Effector memory CD8-positive, alpha-beta T cell (primary cell): ENCODE data around the gene SRSF12.
A peak's percentile ranks its signal among the peaks of the same experiment; 100 is the strongest.
"Not testable (repeated sequence)": the region's sequence is repeated elsewhere in the genome, so short reads cannot be mapped to it uniquely, and the experiment has no call there.

Experiments
- ATAC-seq: fragments of 150-1000 bp; cut with Tn5 transposase; replicated peaks from 2 replicates; pipeline ENCODE4 v1.10.0; 2021; ENCODE audit warnings: mild to moderate bottlenecking, moderate library complexity
- DNase-seq, 3 experiments: peaks; one replicate each; pipeline ENCODE4 v3.0.0; 2021
- H3K27ac Mint-ChIP-seq, 2 donors: one replicate each; pipeline ENCODE4 v1.8.0; 2022; ENCODE audit warnings: mild to moderate bottlenecking in 2 of 2, mixed read lengths in 2 of 2, moderate library complexity in 2 of 2
- H3K27me3 Mint-ChIP-seq, 2 donors: one replicate each; pipeline ENCODE4 v1.8.0; 2022; ENCODE audit warnings: mixed read lengths in 2 of 2
- H3K36me3 Mint-ChIP-seq: one replicate; pipeline ENCODE4 v1.8.0; 2022; ENCODE audit warnings: mild to moderate bottlenecking, moderate library complexity, mixed read lengths; ENCODE audit not compliant: insufficient read depth
- H3K4me1 Mint-ChIP-seq, 2 donors: one replicate each; pipeline ENCODE4 v1.8.0; 2022; ENCODE audit warnings: low read depth in 2 of 2, mixed read lengths in 2 of 2
- H3K4me3 Mint-ChIP-seq, 2 donors: one replicate each; pipeline ENCODE4 v1.8.0; 2022; ENCODE audit warnings: mild to moderate bottlenecking in 2 of 2, mixed read lengths in 2 of 2, moderate library complexity in 2 of 2
- H3K9me3 Mint-ChIP-seq, 2 donors: one replicate each; pipeline ENCODE4 v1.8.0; 2022; ENCODE audit warnings: mixed read lengths in 2 of 2

SRSF12 gene

GRCh38 chr6:89140347-89141156, 22.7 kb upstream of the SRSF12 start:
- H3K9me3 Mint-ChIP-seq = no peaks in the 10 kb centered on the region
- peaks cover 0 to 5% of the 10 kb centered on the region in 2 donors for H3K4me1 Mint-ChIP-seq
- H3K4me3 Mint-ChIP-seq = no peak overlapping the region
- peaks cover 2% of the 10 kb centered on the region for H3K36me3 Mint-ChIP-seq
- ATAC-seq (no peak), DNase-seq (no peak)
- H3K27me3 Mint-ChIP-seq = no peaks in the 10 kb centered on the region
- no peak overlapping the region for H3K27ac Mint-ChIP-seq

- no peak overlapping the region for H3K27ac Mint-ChIP-seq
- DNase-seq = no peak
- peaks cover 0 to 2% of the 10 kb centered on the region in 2 donors for H3K4me1 Mint-ChIP-seq
- no peaks in the 10 kb centered on the region for H3K27me3 Mint-ChIP-seq
- H3K36me3 Mint-ChIP-seq = no peaks in the 10 kb centered on the region
- H3K9me3 Mint-ChIP-seq = no peaks in the 10 kb centered on the region
- no peak overlapping the region for H3K4me3 Mint-ChIP-seq
- no peak for ATAC-seq
Observed at GRCh38 chr6:89139509-89140346, 21.9 kb upstream of the SRSF12 start.

- H3K4me1 Mint-ChIP-seq = no peaks in the 10 kb centered on the region
- H3K9me3 Mint-ChIP-seq = no peaks in the 10 kb centered on the region
- ATAC-seq = no peak
- H3K36me3 Mint-ChIP-seq = no peaks in the 10 kb centered on the region
- H3K27ac Mint-ChIP-seq = no peak overlapping the region
- H3K4me3 Mint-ChIP-seq = no peak overlapping the region
- no peak for DNase-seq
- no peaks in the 10 kb centered on the region for H3K27me3 Mint-ChIP-seq
Observed at GRCh38 chr6:89138173-89138572, 20.3 kb upstream of the SRSF12 start.

GRCh38 chr6:89134723-89135122, 16.9 kb upstream of the SRSF12 start:
- ATAC-seq = no peak
- H3K36me3 Mint-ChIP-seq = no peaks in the 10 kb centered on the region
- no peaks in the 10 kb centered on the region for H3K27me3 Mint-ChIP-seq
- no peak overlapping the region for H3K27ac Mint-ChIP-seq
- no peaks in the 10 kb centered on the region for H3K4me1 Mint-ChIP-seq
- H3K4me3 Mint-ChIP-seq = no peak overlapping the region
- no peak for DNase-seq
- no peaks in the 10 kb centered on the region for H3K9me3 Mint-ChIP-seq

- no peaks in the 10 kb centered on the region for H3K36me3 Mint-ChIP-seq
- peaks cover 0 to 1% of the 10 kb centered on the region in 2 donors for H3K9me3 Mint-ChIP-seq
- no peak for DNase-seq
- no peak overlapping the region for H3K27ac Mint-ChIP-seq
- H3K4me3 Mint-ChIP-seq = no peak overlapping the region
- H3K4me1 Mint-ChIP-seq = no peaks in the 10 kb centered on the region
- no peak for ATAC-seq
- no peaks in the 10 kb centered on the region for H3K27me3 Mint-ChIP-seq
Observed at GRCh38 chr6:89133981-89134380, 16.1 kb upstream of the SRSF12 start.

GRCh38 chr6:89132057-89132456, 14.2 kb upstream of the SRSF12 start:
- no peak for DNase-seq
- H3K4me3 Mint-ChIP-seq = no peak overlapping the region

GRCh38 chr6:89131599-89131998, 13.7 kb upstream of the SRSF12 start:
- DNase-seq (no peak), ATAC-seq (no peak)
- Mint-ChIP-seq H3K27me3 (no peaks in the 10 kb centered on the region), H3K27ac (no peak overlapping the region), H3K4me3 (no peak overlapping the region), H3K9me3 (peaks cover 0 to 8% of the 10 kb centered on the region in 2 donors), H3K36me3 (no peaks in the 10 kb centered on the region), H3K4me1 (no peaks in the 10 kb centered on the region)

More at GRCh38 chr6:89132057-89132456, 14.2 kb upstream of the SRSF12 start:
- ATAC-seq = no peak
- Mint-ChIP-seq H3K27ac (no peak overlapping the region), H3K27me3 (no peaks in the 10 kb centered on the region), H3K4me1 (no peaks in the 10 kb centered on the region), H3K36me3 (no peaks in the 10 kb centered on the region), H3K9me3 (peaks cover 0 to 8% of the 10 kb centered on the region in 2 donors)

GRCh38 chr6:89128256-89128671, 10.4 kb upstream of the SRSF12 start:
- not testable (repeated sequence) for H3K4me1 Mint-ChIP-seq, H3K36me3 Mint-ChIP-seq, H3K27me3 Mint-ChIP-seq, H3K9me3 Mint-ChIP-seq, ATAC-seq, H3K4me3 Mint-ChIP-seq, DNase-seq, H3K27ac Mint-ChIP-seq

- no peaks in the 10 kb centered on the region for H3K27me3 Mint-ChIP-seq
- no peak overlapping the region for H3K4me3 Mint-ChIP-seq
- H3K9me3 Mint-ChIP-seq = no peaks in the 10 kb centered on the region
- no peak overlapping the region for H3K27ac Mint-ChIP-seq
- no peaks in the 10 kb centered on the region for H3K4me1 Mint-ChIP-seq
- no peak for DNase-seq
- H3K36me3 Mint-ChIP-seq = peaks cover 3% of the 10 kb centered on the region
- peak; percentile 48 for ATAC-seq
Observed at GRCh38 chr6:89122625-89123024, 4.8 kb upstream of the SRSF12 start.

- Mint-ChIP-seq H3K36me3 (peaks cover 3% of the 10 kb centered on the region), H3K4me1 (peaks cover 4% of the 10 kb centered on the region in 2 donors), H3K4me3 (no peak overlapping the region), H3K27me3 (no peaks in the 10 kb centered on the region), H3K27ac (no peak overlapping the region), H3K9me3 (no peaks in the 10 kb centered on the region)
- ATAC-seq = no peak
- no peak for DNase-seq
Observed at GRCh38 chr6:89121934-89122333, 4.1 kb upstream of the SRSF12 start.

- no peak for ATAC-seq
- Mint-ChIP-seq H3K27me3 (no peaks in the 10 kb centered on the region), H3K4me1 (peaks cover 6% of the 10 kb centered on the region in 2 donors), H3K27ac (no peak overlapping the region), H3K9me3 (no peaks in the 10 kb centered on the region), H3K4me3 (no peak overlapping the region), H3K36me3 (peaks cover 3% of the 10 kb centered on the region)
- no peak for DNase-seq
Observed at GRCh38 chr6:89120371-89120770, 2.5 kb upstream of the SRSF12 start.

- no peaks in the 10 kb centered on the region for H3K9me3 Mint-ChIP-seq
- DNase-seq (no peak), ATAC-seq (no peak)
- peak overlapping the region in 1 of 2 donors; percentile 16 for H3K27ac Mint-ChIP-seq
- peak overlapping the region; percentile 65 to 85 for H3K4me3 Mint-ChIP-seq
- H3K4me1 Mint-ChIP-seq = peaks cover 6% of the 10 kb centered on the region in 2 donors
- H3K36me3 Mint-ChIP-seq = peaks cover 3% of the 10 kb centered on the region
- no peaks in the 10 kb centered on the region for H3K27me3 Mint-ChIP-seq
Observed at GRCh38 chr6:89118931-89119330, 1.1 kb upstream of the SRSF12 start.

- Mint-ChIP-seq H3K36me3 (no peaks in the 10 kb centered on the region), H3K27ac (peak overlapping the region in 1 of 2 donors; percentile 89), H3K9me3 (no peaks in the 10 kb centered on the region), H3K4me3 (peak overlapping the region; percentile 85 to 91), H3K27me3 (no peaks in the 10 kb centered on the region), H3K4me1 (peaks cover 6% of the 10 kb centered on the region in 2 donors)
- DNase-seq (no peak), ATAC-seq (no peak)
Observed at GRCh38 chr6:89116702-89117101, 1.2 kb downstream of the SRSF12 start.

GRCh38 chr6:89111933-89112332, 5.9 kb downstream of the SRSF12 start:
- Mint-ChIP-seq H3K27me3 (no peaks in the 10 kb centered on the region), H3K9me3 (no peaks in the 10 kb centered on the region)
- ATAC-seq = no peak

More at GRCh38 chr6:89111933-89112332, 5.9 kb downstream of the SRSF12 start:
- H3K4me3 Mint-ChIP-seq = no peak overlapping the region
- DNase-seq = no peak
- H3K4me1 Mint-ChIP-seq = peaks cover 2 to 3% of the 10 kb centered on the region in 2 donors
- H3K36me3 Mint-ChIP-seq = peaks cover 2% of the 10 kb centered on the region
- H3K27ac Mint-ChIP-seq = no peak overlapping the region
